MM.1S (cell line): ENCODE measurements around the gene MGAT2.

Source experiments
- DNase-seq: peaks from one replicate; pipeline ENCODE4 v3.0.0-alpha.2; 2015
- H2AFZ ChIP-seq: fragments of 300-600 bp; sonication (generic); 2 replicates; pipeline ENCODE4 v1.6.0; 2016; ENCODE audit warnings: antibody characterized with exemption, low read length
- H3F3A ChIP-seq: fragments of 300-600 bp; sonication (generic); 2 replicates; pipeline ENCODE4 v1.6.1; 2016; ENCODE audit warnings: mild to moderate bottlenecking, antibody characterized with exemption, low read length, moderate library complexity, mixed read lengths; ENCODE audit not compliant: insufficient read depth
- H3K27ac ChIP-seq: fragments of 300-600 bp; sonication (generic); 2 replicates; pipeline ENCODE4 v1.5.1; 2016; ENCODE audit warnings: mild to moderate bottlenecking, low read length
- H3K27me3 ChIP-seq: fragments of 300-600 bp; sonication (generic); replicated peaks from 2 replicates; pipeline ENCODE4 v1.6.0; 2016; ENCODE audit warnings: low read length; ENCODE audit not compliant: insufficient read depth
- H3K36me3 ChIP-seq: fragments of 300-600 bp; sonication (generic); replicated peaks from 2 replicates; pipeline ENCODE4 v1.6.1; 2016; ENCODE audit warnings: mild to moderate bottlenecking, low read length, mixed read lengths; ENCODE audit not compliant: insufficient read depth
- H3K4me1 ChIP-seq: fragments of 300-600 bp; sonication (generic); 2 replicates; pipeline ENCODE4 v1.6.1; 2016; ENCODE audit warnings: low read length, mixed read lengths
- H3K4me2 ChIP-seq: fragments of 300-600 bp; sonication (generic); 2 replicates; pipeline ENCODE4 v1.6.0; 2016; ENCODE audit warnings: low read depth, low read length
- H3K4me3 ChIP-seq: fragments of 300-600 bp; sonication (generic); 2 replicates; pipeline ENCODE4 v1.5.1; 2016; ENCODE audit warnings: low read length, mixed read lengths
- H3K79me2 ChIP-seq: fragments of 300-600 bp; sonication (generic); 2 replicates; pipeline ENCODE4 v1.6.1; 2016; ENCODE audit warnings: mixed run types, low read length, mixed read lengths
- H3K9ac ChIP-seq: fragments of 300-600 bp; sonication (generic); 2 replicates; pipeline ENCODE4 v1.6.1; 2016; ENCODE audit warnings: low read length, mixed read lengths
- H3K9me2 ChIP-seq: fragments of 300-600 bp; sonication (generic); replicated peaks from 2 replicates; pipeline ENCODE4 v1.6.1; 2016; ENCODE audit warnings: mild to moderate bottlenecking, low read length, mixed read lengths; ENCODE audit not compliant: insufficient read depth
- H3K9me3 ChIP-seq: fragments of 300-600 bp; sonication (generic); replicated peaks from 2 replicates; pipeline ENCODE4 v1.6.1; 2016; ENCODE audit warnings: mild to moderate bottlenecking, low read length, mixed read lengths; ENCODE audit not compliant: insufficient read depth
- H4K20me1 ChIP-seq: fragments of 300-600 bp; sonication (generic); 2 replicates; pipeline ENCODE4 v1.6.1; 2016; ENCODE audit warnings: mild to moderate bottlenecking, low read length, moderate library complexity, mixed read lengths; ENCODE audit not compliant: insufficient read depth
- EZH2 ChIP-seq: fragments of 300-600 bp; sonication (generic); optimal IDR thresholded peaks from 2 replicates; pipeline ENCODE3; 2017; ENCODE audit warnings: low read depth, mild to moderate bottlenecking, antibody characterized with exemption, low read length, mixed read lengths
- EZH2phosphoT487 ChIP-seq: fragments of 300-600 bp; sonication (generic); IDR thresholded peaks from 2 replicates; pipeline ENCODE4 v1.6.1; 2018; ENCODE audit warnings: antibody characterized with exemption, low read length
- TF ChIP-seq, protein P1 (sequence below): fragments of 300-600 bp; sonication (generic); IDR thresholded peaks from 2 replicates; pipeline ENCODE4 v1.5.1; 2016; ENCODE audit warnings: antibody characterized with exemption, low read length, mixed read lengths

The MGAT2 gene

DNA sequence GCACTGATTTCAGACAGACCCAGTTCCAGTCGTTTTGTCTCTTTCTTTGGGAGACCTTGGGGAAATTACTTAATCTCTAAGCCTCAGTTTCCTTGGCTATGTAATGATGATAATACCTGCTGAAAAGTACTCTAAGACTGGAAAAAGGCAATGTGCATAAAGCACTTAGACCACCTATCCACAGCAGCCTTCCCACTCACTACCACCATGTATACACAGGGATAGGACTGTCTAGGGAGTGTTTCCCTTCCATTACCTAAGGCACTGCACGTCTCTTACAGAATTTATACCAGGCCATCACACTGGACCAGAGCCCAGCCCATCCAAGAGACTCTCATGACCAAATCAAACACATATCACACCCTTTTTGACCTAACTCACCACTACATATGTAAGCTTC lies 40.8 kb upstream of the MGAT2 start:
- TF ChIP-seq EZH2 (no peak), EZH2phosphoT487 (no peak)
- TF ChIP-seq, protein P1, sequence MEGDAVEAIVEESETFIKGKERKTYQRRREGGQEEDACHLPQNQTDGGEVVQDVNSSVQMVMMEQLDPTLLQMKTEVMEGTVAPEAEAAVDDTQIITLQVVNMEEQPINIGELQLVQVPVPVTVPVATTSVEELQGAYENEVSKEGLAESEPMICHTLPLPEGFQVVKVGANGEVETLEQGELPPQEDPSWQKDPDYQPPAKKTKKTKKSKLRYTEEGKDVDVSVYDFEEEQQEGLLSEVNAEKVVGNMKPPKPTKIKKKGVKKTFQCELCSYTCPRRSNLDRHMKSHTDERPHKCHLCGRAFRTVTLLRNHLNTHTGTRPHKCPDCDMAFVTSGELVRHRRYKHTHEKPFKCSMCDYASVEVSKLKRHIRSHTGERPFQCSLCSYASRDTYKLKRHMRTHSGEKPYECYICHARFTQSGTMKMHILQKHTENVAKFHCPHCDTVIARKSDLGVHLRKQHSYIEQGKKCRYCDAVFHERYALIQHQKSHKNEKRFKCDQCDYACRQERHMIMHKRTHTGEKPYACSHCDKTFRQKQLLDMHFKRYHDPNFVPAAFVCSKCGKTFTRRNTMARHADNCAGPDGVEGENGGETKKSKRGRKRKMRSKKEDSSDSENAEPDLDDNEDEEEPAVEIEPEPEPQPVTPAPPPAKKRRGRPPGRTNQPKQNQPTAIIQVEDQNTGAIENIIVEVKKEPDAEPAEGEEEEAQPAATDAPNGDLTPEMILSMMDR, result no peak
- DNase-seq, result no peak
- H3K27ac ChIP-seq, result no peak overlapping the region
- peaks cover 30% of the 10 kb centered on the region for H3K79me2 ChIP-seq
- no peaks in the 10 kb centered on the region for H3K9me2 ChIP-seq
- no peak overlapping the region for H3K4me2 ChIP-seq
- H2AFZ ChIP-seq, result no peak overlapping the region
- H3K27me3 ChIP-seq, result no peaks in the 10 kb centered on the region
- no peak overlapping the region for H3K4me3 ChIP-seq
- peaks cover 3% of the 10 kb centered on the region; the same call in 1 of the 2 replicates for H4K20me1 ChIP-seq
- H3F3A ChIP-seq, result peaks cover 5% of the 10 kb centered on the region; the same call in 1 of the 2 replicates
- no peaks in the 10 kb centered on the region for H3K4me1 ChIP-seq
- no peaks in the 10 kb centered on the region for H3K9me3 ChIP-seq
- H3K9ac ChIP-seq, result no peak overlapping the region
- H3K36me3 ChIP-seq, result no peaks in the 10 kb centered on the region; the same call in 1 of the 2 replicates

DNA sequence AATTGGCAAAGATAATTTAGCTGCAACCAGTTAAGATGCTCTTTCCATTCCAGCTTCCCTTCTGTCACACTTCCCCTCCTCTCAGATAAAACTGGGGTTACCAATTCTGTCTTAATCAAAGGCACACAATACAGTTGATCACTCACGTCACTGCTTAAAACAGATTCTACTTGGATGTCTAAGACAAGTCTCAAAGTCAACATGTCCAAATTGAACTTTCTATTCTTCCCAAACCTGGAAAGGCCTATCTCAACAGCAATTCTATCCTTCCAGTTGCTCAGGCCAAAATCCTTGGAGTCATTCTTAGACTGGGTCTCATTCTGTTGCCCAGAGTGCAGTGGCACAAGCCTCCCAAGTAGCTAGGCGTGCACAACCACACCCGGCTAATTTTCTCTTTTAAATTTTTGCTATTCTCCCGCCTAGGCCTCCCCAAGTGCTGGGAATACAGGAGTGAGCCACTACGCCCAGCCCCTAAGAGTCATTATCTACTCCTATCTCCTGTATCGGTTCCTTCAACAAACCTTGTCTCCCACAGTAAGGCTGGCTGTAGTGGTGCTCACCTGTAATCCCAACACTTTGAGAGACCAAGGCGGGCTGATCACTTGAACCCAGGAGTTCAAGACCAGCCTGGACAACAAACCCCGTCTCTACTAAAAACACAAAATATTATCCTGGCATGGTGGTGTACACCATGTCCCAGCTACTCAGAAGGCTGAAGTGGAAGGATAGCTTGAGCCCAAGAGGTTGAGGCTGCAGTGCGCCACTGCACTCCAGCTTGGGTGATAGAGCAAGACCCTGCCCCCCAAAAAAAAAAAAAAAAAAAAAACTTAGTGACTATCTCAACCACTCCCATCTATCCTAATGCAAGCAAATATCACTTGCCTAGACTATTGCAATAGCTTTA lies 39.1 kb upstream of the MGAT2 start:
- Histone ChIP-seq H3K9me2 (no peaks in the 10 kb centered on the region), H3K36me3 (no peaks in the 10 kb centered on the region; the same call in 1 of the 2 replicates), H3K4me3 (no peak overlapping the region), H4K20me1 (peaks cover 3% of the 10 kb centered on the region; the same call in 1 of the 2 replicates), H3K4me2 (no peak overlapping the region), H2AFZ (no peak overlapping the region), H3F3A (peaks cover 5% of the 10 kb centered on the region; the same call in 1 of the 2 replicates), H3K79me2 (peaks cover 44% of the 10 kb centered on the region), H3K27ac (no peak overlapping the region), H3K4me1 (no peaks in the 10 kb centered on the region), H3K27me3 (no peaks in the 10 kb centered on the region), H3K9ac (no peak overlapping the region), H3K9me3 (no peaks in the 10 kb centered on the region)
- DNase-seq, result no peak
- TF ChIP-seq EZH2 (no peak), EZH2phosphoT487 (no peak)
- TF ChIP-seq, protein P1, result no peak

DNA sequence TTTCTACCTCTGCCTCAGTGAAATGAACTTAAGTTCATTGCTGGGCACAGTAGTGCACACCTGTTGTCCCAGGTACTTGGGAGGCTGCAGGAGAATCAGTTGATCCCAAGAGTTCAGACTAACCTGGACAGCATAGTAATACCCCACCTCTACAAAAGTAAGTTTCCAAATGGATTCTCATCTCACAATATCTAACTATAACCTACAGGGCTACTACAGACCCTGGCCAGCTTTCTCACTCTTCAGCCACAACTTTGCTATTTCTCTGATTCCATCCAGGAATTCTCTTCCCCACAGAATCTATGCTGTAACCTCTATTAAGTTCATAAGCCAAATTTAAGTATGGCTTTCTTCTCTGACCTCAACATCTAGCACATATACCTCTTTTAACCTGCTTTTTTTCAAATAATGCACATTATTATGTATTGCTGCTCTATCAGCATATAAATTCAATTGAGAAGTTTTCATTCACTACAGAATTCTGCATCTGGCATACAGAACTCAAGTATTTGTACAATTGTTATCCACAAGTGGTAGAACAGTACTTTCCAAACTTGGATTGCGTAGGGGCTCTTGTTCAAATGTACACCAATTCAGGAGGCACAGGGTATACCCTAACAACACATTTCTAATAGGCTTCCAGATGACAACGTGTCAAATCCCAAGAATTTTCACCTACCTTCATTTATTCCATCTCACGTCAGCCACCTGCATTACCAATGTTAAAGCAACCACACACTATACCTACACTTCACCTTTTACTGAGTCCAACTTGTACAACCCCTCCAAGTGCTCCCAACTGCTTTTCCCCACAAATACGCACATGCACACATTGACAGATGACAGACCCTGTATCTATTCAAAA lies 38.3 kb upstream of the MGAT2 start:
- TF ChIP-seq, protein P1, result no peak
- no peak for TF ChIP-seq EZH2phosphoT487
- no peak for TF ChIP-seq EZH2
- Histone ChIP-seq H3K9me3 (no peaks in the 10 kb centered on the region), H3K9me2 (no peaks in the 10 kb centered on the region), H3K4me3 (no peak overlapping the region), H3K79me2 (peaks cover 44% of the 10 kb centered on the region), H3K27ac (no peak overlapping the region), H3K36me3 (no peaks in the 10 kb centered on the region; the same call in 1 of the 2 replicates), H3F3A (peaks cover 12% of the 10 kb centered on the region), H3K27me3 (no peaks in the 10 kb centered on the region), H2AFZ (no peak overlapping the region), H3K9ac (no peak overlapping the region), H3K4me2 (no peak overlapping the region), H3K4me1 (no peaks in the 10 kb centered on the region), H4K20me1 (peaks cover 3% of the 10 kb centered on the region; the same call in 1 of the 2 replicates)
- DNase-seq, result no peak
